Activated CD4-positive, alpha-beta T cell treated with anti-CD3 and anti-CD28 coated beads, Interleukin-2, amount 10 ng/mL, durations not matched to agents 7 days and 5 days (primary cell): ENCODE measurements around the gene UTS2. TPM values are rescaled to one million over a fixed set of nuclear protein-coding genes. Genes with fewer than 3 reads are reported as not detected.
A peak's percentile ranks its signal among the peaks of the same experiment; 100 is the strongest.

Source experiments
- CTCF ChIA-PET: fragments of 350-600 bp; sonication (Branson Sonifier 250); formaldehyde crosslinking; loops from one replicate; lab custom pipeline; 2021; ENCODE audit warnings: antibody characterized with exemption; lab: Charles Lee
- POLR2A ChIA-PET: fragments of 350-600 bp; sonication (Branson Sonifier 250); formaldehyde crosslinking; loops from one replicate; lab custom pipeline; 2021; ENCODE audit warnings: antibody characterized with exemption; lab: Charles Lee
- DNase-seq: peaks from one replicate; pipeline ENCODE4 v3.0.0-alpha.2; 2020
- H3K27ac Mint-ChIP-seq: one replicate; pipeline ENCODE4 v1.8.0; 2021; ENCODE audit warnings: mild to moderate bottlenecking, moderate library complexity, mixed read lengths
- H3K27me3 Mint-ChIP-seq: one replicate; pipeline ENCODE4 v1.8.0; 2021; ENCODE audit warnings: mixed read lengths
- H3K36me3 Mint-ChIP-seq: one replicate; pipeline ENCODE4 v1.8.0; 2021; ENCODE audit warnings: low read depth, mixed read lengths
- H3K4me1 Mint-ChIP-seq: one replicate; pipeline ENCODE4 v1.8.0; 2021; ENCODE audit warnings: mixed read lengths
- H3K4me3 Mint-ChIP-seq: one replicate; pipeline ENCODE4 v1.8.0; 2021; ENCODE audit warnings: mild to moderate bottlenecking, moderate library complexity, mixed read lengths
- H3K9me3 Mint-ChIP-seq: one replicate; pipeline ENCODE4 v1.8.0; 2021; ENCODE audit warnings: mixed read lengths
- total RNA-seq, 2 experiments: library from RNA; stranded (reverse); gene quantifications; one replicate each; pipeline ENCODE4 v1.2.3, GENCODE V29; 2021

UTS2 gene
- under 1 TPM in 1 of 2 experiments, not detected in 1; 0.17 TPM for total RNA-seq

GRCh38 chr1:7852804-7853683 lies at the start of gene UTS2:
TSS of gene UTS2 (minus strand) at chr1:7853065. CDS start at chr1:7853003, 62 bp downstream.
- no peak within 1 kb of the TSS for H3K27ac Mint-ChIP-seq
- no peaks in the 10 kb centered on the region for H3K9me3 Mint-ChIP-seq
- H3K27me3 Mint-ChIP-seq, result peaks cover 10% of the 10 kb centered on the region
- no peak within 1 kb of the TSS for H3K4me3 Mint-ChIP-seq
- CTCF ChIA-PET, result no interaction called here
- POLR2A ChIA-PET, result interaction anchor here (0.7 kb wide), 1 partner anchor 465 kb away, joined by 3 read pairs; the partner anchor contains the start of gene SLC45A1
- H3K4me1 Mint-ChIP-seq, result peaks cover 4% of the 10 kb centered on the region
- no peak for DNase-seq
- no peaks in the 10 kb centered on the region for H3K36me3 Mint-ChIP-seq

- Mint-ChIP-seq H3K27me3 (peaks cover 2% of the 10 kb centered on the region), H3K4me3 (no peak overlapping the region), H3K9me3 (no peaks in the 10 kb centered on the region), H3K36me3 (no peaks in the 10 kb centered on the region), H3K27ac (peak overlapping the region; percentile 9), H3K4me1 (peaks cover 6% of the 10 kb centered on the region)
- ChIA-PET CTCF (interaction anchor here (1.0 to 1.4 kb wide), 3 partner anchors 9 to 55 kb away, joined by 3 read pairs; no protein-coding TSS in a partner anchor), POLR2A (no interaction called here)
- DNase-seq, result no peak
Measured at GRCh38 chr1:7899741-7900140, 46.9 kb upstream of the UTS2 start.

GRCh38 chr1:7898962-7899361 lies 46.1 kb upstream of the UTS2 start:
- H3K36me3 Mint-ChIP-seq, result no peaks in the 10 kb centered on the region
- no peak overlapping the region for H3K4me3 Mint-ChIP-seq
- CTCF ChIA-PET, result interaction anchor here (0.6 kb wide), 1 partner anchor 234 kb away, joined by 3 read pairs; no protein-coding TSS in a partner anchor
- DNase-seq, result no peak
- peaks cover 2% of the 10 kb centered on the region for H3K27me3 Mint-ChIP-seq
- H3K27ac Mint-ChIP-seq, result no peak overlapping the region
- POLR2A ChIA-PET, result interaction anchor here (0.7 kb wide), 1 partner anchor 1581 kb away, joined by 3 read pairs; no protein-coding TSS in a partner anchor
- no peaks in the 10 kb centered on the region for H3K9me3 Mint-ChIP-seq
- H3K4me1 Mint-ChIP-seq, result peaks cover 6% of the 10 kb centered on the region

DNA sequence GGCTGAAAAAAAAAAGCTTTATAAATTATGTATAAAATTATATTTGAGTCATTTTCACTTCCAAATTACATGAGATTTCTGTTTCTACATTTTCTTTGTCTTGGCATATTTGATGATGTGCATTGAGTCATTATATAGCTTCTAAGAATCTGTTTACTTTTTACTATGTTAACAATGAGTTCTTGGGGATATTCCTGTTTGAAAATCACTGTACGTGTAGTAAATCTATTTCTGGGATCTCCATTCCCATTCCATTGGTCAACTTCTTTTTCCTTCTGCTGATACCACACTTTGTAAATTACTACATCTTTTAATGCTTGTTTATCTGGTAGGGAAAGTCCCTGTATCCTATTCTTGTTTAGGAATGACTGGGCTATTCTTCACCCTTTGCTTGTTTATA lies 44.1 kb upstream of the UTS2 start:
- POLR2A ChIA-PET, result interaction anchor here (0.5 kb wide), 1 partner anchor 109 kb away, joined by 4 read pairs; no protein-coding TSS in a partner anchor
- Mint-ChIP-seq H3K9me3 (no peaks in the 10 kb centered on the region), H3K27me3 (peaks cover 2% of the 10 kb centered on the region), H3K27ac (no peak overlapping the region), H3K4me1 (peaks cover 4% of the 10 kb centered on the region), H3K4me3 (no peak overlapping the region), H3K36me3 (no peaks in the 10 kb centered on the region)
- CTCF ChIA-PET, result interaction anchor here (0.6 kb wide), 1 partner anchor 29 kb away, joined by 3 read pairs; no protein-coding TSS in a partner anchor
- no peak for DNase-seq

DNA sequence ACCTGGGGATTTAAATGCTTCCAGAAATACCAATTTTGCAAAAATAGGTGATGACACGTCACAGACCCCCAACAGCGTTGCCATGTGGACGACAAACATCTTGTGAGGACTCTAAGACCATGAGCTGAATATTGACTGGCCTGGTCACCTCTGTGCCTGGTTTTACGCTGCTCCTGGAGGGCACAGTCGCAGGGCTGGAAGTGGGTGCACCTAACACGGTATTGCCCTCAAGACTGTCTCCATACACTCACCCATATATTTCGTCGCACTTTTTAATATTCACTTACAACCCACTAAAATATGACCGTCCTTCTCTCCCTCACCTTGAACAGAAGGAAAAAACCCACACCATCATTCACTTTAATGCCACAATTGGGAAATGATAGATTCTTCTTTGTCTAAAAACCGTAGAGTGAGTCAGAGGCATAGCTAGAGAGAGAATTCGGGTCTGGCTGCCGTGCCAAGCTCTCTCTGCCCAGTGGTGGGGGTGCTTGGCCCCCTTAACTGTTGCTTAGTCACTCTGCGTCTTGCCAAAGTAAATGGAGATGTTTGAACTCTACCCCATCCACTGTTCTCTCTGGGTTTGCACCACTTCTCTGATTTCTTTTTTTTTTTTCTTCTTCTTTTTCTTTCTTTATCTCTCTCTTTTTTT lies 40.8 kb upstream of the UTS2 start:
- DNase-seq, result no peak
- ChIA-PET CTCF (no interaction called here), POLR2A (no interaction called here)
- H3K36me3 Mint-ChIP-seq, result no peaks in the 10 kb centered on the region
- H3K27ac Mint-ChIP-seq, result no peak overlapping the region
- H3K9me3 Mint-ChIP-seq, result peaks cover 3% of the 10 kb centered on the region
- H3K27me3 Mint-ChIP-seq, result peaks cover 5% of the 10 kb centered on the region
- no peak overlapping the region for H3K4me3 Mint-ChIP-seq
- no peaks in the 10 kb centered on the region for H3K4me1 Mint-ChIP-seq

DNA sequence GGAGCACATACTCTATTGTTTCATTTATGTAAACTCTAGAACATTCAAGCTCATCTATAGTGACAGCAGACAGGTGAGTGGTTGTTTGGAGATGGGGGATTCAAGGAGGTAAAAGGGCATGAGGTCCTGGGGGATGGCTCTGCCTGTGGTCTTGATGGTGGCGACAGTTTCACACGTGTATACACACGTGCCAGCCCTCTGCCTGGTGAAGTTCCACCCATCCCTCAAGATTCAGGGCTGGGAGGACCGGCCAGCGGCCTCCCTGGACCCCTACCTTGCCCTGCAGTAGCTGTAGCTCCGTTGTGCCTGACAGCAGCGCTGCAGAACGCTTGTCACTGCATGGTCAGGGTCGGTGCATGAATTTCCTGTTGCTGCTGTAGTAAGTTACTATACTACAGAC lies 38.9 kb upstream of the UTS2 start:
- H3K27me3 Mint-ChIP-seq, result peaks cover 14% of the 10 kb centered on the region
- no peak overlapping the region for H3K27ac Mint-ChIP-seq
- no peaks in the 10 kb centered on the region for H3K4me1 Mint-ChIP-seq
- H3K36me3 Mint-ChIP-seq, result no peaks in the 10 kb centered on the region
- H3K4me3 Mint-ChIP-seq, result no peak overlapping the region
- H3K9me3 Mint-ChIP-seq, result peaks cover 3% of the 10 kb centered on the region
- ChIA-PET POLR2A (no interaction called here), CTCF (no interaction called here)
- DNase-seq, result no peak

DNA sequence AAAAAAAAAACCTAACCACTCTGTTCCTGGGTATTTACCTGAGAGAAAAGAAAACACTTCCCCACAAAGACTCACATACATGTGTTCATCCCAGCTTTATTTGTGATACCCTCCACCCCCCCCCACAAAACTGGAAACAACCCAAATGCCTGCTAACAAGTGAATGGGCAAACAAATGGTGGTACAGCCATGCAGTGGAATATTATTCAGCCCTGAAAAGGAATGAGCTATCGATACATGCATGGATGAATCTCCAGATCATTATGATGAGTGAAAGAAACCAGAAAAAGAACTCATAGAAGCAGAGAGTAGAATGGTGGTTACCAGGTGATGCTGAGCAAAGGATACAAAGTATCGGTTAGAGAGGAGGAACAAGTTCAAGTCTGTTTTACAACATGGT lies 38.0 kb upstream of the UTS2 start:
- POLR2A ChIA-PET, result no interaction called here
- Mint-ChIP-seq H3K27me3 (peaks cover 18% of the 10 kb centered on the region), H3K36me3 (no peaks in the 10 kb centered on the region), H3K4me1 (no peaks in the 10 kb centered on the region), H3K9me3 (peaks cover 3% of the 10 kb centered on the region), H3K27ac (no peak overlapping the region), H3K4me3 (no peak overlapping the region)
- CTCF ChIA-PET, result interaction anchor here (0.6 to 0.7 kb wide), 3 partner anchors 186 to 574 kb away, joined by 3 read pairs; no protein-coding TSS in a partner anchor
- no peak for DNase-seq

DNA sequence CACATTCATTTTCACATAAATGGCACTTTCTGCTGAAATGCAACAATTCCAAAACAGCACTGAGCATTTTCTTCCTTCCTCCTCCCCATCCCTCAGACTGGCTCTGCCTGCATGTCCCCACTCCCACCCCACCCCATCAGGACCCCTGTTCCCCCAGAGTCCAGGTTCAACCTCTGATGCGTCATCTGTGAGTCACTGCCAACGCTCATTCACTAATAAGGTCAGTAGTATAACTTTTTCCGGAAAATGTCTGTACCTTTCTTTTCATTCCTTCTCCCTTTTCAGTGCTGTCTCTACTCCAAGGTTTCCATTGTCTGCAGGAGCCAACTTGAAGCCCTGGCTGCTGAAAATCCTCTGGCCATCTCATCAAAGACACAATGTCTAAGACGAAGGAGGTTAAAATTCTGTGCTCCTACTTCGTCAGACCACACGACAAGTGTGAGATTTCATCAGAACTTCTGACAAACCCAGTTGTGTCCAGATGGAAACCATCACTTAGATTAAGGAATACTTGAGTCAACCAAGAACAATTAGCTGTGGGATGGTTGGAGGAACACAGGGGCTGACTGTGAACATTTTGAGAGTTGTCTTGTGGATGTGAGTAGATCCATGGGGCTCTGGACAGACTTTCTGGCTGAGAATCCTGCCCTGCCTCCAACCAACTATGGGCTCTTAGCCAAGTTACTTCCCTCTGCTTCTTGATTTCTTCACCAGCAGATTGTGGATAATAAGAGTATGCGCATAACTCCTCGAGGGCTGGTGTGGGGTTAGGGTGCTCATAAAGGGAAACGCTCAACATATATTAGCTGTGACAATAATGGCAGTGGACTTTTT lies 35.6 kb upstream of the UTS2 start:
- no peak overlapping the region for H3K4me3 Mint-ChIP-seq
- DNase-seq, result no peak
- peaks cover 3% of the 10 kb centered on the region for H3K9me3 Mint-ChIP-seq
- ChIA-PET CTCF (interaction anchor here (0.7 kb wide), 1 partner anchor 33 kb away, joined by 5 read pairs; no protein-coding TSS in a partner anchor), POLR2A (no interaction called here)
- H3K4me1 Mint-ChIP-seq, result no peaks in the 10 kb centered on the region
- no peaks in the 10 kb centered on the region for H3K36me3 Mint-ChIP-seq
- no peak overlapping the region for H3K27ac Mint-ChIP-seq
- peaks cover 22% of the 10 kb centered on the region for H3K27me3 Mint-ChIP-seq

- DNase-seq, result no peak
- peaks cover 22% of the 10 kb centered on the region for H3K27me3 Mint-ChIP-seq
- peaks cover 3% of the 10 kb centered on the region for H3K9me3 Mint-ChIP-seq
- no peak overlapping the region for H3K4me3 Mint-ChIP-seq
- H3K27ac Mint-ChIP-seq, result no peak overlapping the region
- POLR2A ChIA-PET, result no interaction called here
- no peaks in the 10 kb centered on the region for H3K4me1 Mint-ChIP-seq
- CTCF ChIA-PET, result no interaction called here
- H3K36me3 Mint-ChIP-seq, result no peaks in the 10 kb centered on the region
Measured at GRCh38 chr1:7886405-7886745, 33.5 kb upstream of the UTS2 start.

- ChIA-PET POLR2A (no interaction called here), CTCF (no interaction called here)
- no peaks in the 10 kb centered on the region for H3K9me3 Mint-ChIP-seq
Measured at GRCh38 chr1:7885513-7886404, 32.9 kb upstream of the UTS2 start.

DNA sequence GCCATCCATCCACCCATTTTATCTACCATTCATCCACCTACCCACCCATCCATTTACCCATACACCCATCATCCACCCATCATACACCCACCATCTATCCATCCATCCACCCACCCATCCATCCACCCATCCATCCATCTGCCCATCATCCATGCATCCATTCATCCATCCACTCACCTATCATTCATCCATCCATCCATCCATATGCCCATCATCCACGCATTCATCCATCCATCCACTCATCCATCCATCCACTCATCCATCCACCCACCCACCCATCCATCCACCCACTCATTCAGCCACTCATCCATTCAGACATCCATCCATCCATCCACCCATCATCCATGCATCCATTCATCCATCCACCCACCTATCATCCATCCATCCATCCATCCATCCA lies 31.9 kb upstream of the UTS2 start:
- CTCF ChIA-PET, result no interaction called here
- H3K4me3 Mint-ChIP-seq, result no peak overlapping the region
- DNase-seq, result no peak

More at GRCh38 chr1:7885513-7886404, 32.9 kb upstream of the UTS2 start:
- Mint-ChIP-seq H3K4me3 (no peak overlapping the region), H3K4me1 (no peaks in the 10 kb centered on the region), H3K36me3 (no peaks in the 10 kb centered on the region), H3K27ac (no peak overlapping the region), H3K27me3 (peaks cover 19% of the 10 kb centered on the region)
- peak; percentile 17 for DNase-seq

More for the DNA sequence above, 31.9 kb upstream of the UTS2 start:
- H3K36me3 Mint-ChIP-seq, result no peaks in the 10 kb centered on the region
- POLR2A ChIA-PET, result no interaction called here
- peaks cover 18% of the 10 kb centered on the region for H3K27me3 Mint-ChIP-seq
- no peaks in the 10 kb centered on the region for H3K4me1 Mint-ChIP-seq
- H3K27ac Mint-ChIP-seq, result no peak overlapping the region
- H3K9me3 Mint-ChIP-seq, result no peaks in the 10 kb centered on the region
